WTC11 (cell line): ENCODE data around the gene ADGRG7. TPM values are rescaled to one million over a fixed set of nuclear protein-coding genes. Genes with fewer than 3 reads are reported as not detected.

Source experiments
- ATAC-seq: fragments of 200-7000 bp; cut with Tn5 transposase; 2 replicates; pipeline ENCODE4 v1.10.0; 2021; ENCODE audit warnings: mild to moderate bottlenecking, moderate library complexity
- CTCF ChIA-PET: fragments of 300-600 bp; sonication (Branson Sonifier 250); formaldehyde crosslinking; loops from one replicate; lab custom pipeline; 2021; ENCODE audit warnings: antibody characterized with exemption; lab: Charles Lee
- POLR2A ChIA-PET: fragments of 350-600 bp; sonication (Branson Sonifier 250); formaldehyde crosslinking; loops from one replicate; lab custom pipeline; 2021; ENCODE audit warnings: antibody characterized with exemption; lab: Charles Lee
- DNase-seq: peaks from one replicate; pipeline ENCODE4 v3.0.0; 2021; ENCODE audit warnings: low spot score
- H3K27ac Mint-ChIP-seq: 2 replicates; pipeline ENCODE4 v1.8.0; 2021; ENCODE audit warnings: mixed read lengths
- H3K27me3 Mint-ChIP-seq: 2 replicates; pipeline ENCODE4 v1.8.0; 2021; ENCODE audit warnings: low read depth, mild to moderate bottlenecking, moderate library complexity, mixed read lengths
- H3K36me3 Mint-ChIP-seq: 2 replicates; pipeline ENCODE4 v1.8.0; 2021; ENCODE audit warnings: mixed read lengths
- H3K4me1 Mint-ChIP-seq: 2 replicates; pipeline ENCODE4 v1.8.0; 2022; ENCODE audit warnings: mixed read lengths
- H3K4me3 Mint-ChIP-seq: 2 replicates; pipeline ENCODE4 v1.8.0; 2021; ENCODE audit warnings: mild to moderate bottlenecking, moderate library complexity, mixed read lengths
- H3K9me3 Mint-ChIP-seq: 2 replicates; pipeline ENCODE4 v1.8.0; 2021; ENCODE audit warnings: mixed read lengths
- ATF1 ChIP-seq: sonication (generic); formaldehyde crosslinking; IDR thresholded peaks from 2 replicates; pipeline ENCODE4 v1.8.1; 2023; ENCODE audit warnings: mild to moderate bottlenecking, moderate library complexity, missing genetic modification reagents
- CTCF ChIP-seq: fragments of 200-600 bp; IDR thresholded peaks from 2 replicates; pipeline ENCODE4 v1.8.0; 2022; ENCODE audit warnings: antibody characterized with exemption
- HMGA2 ChIP-seq: fragments of 250-450 bp; sonication (Bioruptor Pico); IDR thresholded peaks from 2 replicates; pipeline ENCODE4 v1.4.0; 2021; ENCODE audit warnings: mild to moderate bottlenecking, moderate library complexity
- MLX ChIP-seq: sonication (generic); formaldehyde crosslinking; IDR thresholded peaks from 2 replicates; pipeline ENCODE4 v1.8.1; 2023; ENCODE audit warnings: mild to moderate bottlenecking, missing genetic modification reagents, moderate library complexity
- NR1H2 ChIP-seq: sonication (generic); formaldehyde crosslinking; IDR thresholded peaks from 2 replicates; pipeline ENCODE4 v1.9.0; 2021; ENCODE audit warnings: mild to moderate bottlenecking, moderate library complexity, missing genetic modification reagents
- NR2C2 ChIP-seq: sonication (generic); formaldehyde crosslinking; IDR thresholded peaks from 2 replicates; pipeline ENCODE4 v1.8.0; 2022; ENCODE audit warnings: mild to moderate bottlenecking, missing genetic modification reagents
- TCF7 ChIP-seq: sonication (generic); formaldehyde crosslinking; IDR thresholded peaks from 2 replicates; pipeline ENCODE4 v1.8.0; 2022; ENCODE audit warnings: mild to moderate bottlenecking, low read depth, missing genetic modification reagents, moderate library complexity
- ZBTB43 ChIP-seq: sonication (generic); formaldehyde crosslinking; IDR thresholded peaks from 2 replicates; pipeline ENCODE4 v1.8.1; 2023; ENCODE audit warnings: mild to moderate bottlenecking, missing genetic modification reagents
- total RNA-seq: library from RNA; stranded (reverse); gene quantifications from 3 replicates; pipeline ENCODE4 v1.2.3, GENCODE V29; 2021
- TF ChIP-seq, protein P1 (sequence below): sonication (generic); formaldehyde crosslinking; conservative IDR thresholded peaks from 2 replicates; pipeline ENCODE4 v1.8.1; 2023; ENCODE audit warnings: mild to moderate bottlenecking, low read depth, missing genetic modification reagents, moderate library complexity
- TF ChIP-seq, protein P2 (sequence below): fragments of 250-450 bp; sonication (Bioruptor Pico); IDR thresholded peaks from 2 replicates; pipeline ENCODE4 v2.1.2; 2022; ENCODE audit warnings: mild to moderate bottlenecking, moderate library complexity

ADGRG7 gene
- total RNA-seq, 1 experiment from 2014 or later, result not detected

GRCh38 chr3:100588251-100588650 lies 21.1 kb upstream of the ADGRG7 start:
- TF ChIP-seq TCF7 (CRISPR knock-in tag) (no peak), NR1H2 (CRISPR knock-in tag) (no peak), NR2C2 (no peak)
- TF ChIP-seq, protein P1, sequence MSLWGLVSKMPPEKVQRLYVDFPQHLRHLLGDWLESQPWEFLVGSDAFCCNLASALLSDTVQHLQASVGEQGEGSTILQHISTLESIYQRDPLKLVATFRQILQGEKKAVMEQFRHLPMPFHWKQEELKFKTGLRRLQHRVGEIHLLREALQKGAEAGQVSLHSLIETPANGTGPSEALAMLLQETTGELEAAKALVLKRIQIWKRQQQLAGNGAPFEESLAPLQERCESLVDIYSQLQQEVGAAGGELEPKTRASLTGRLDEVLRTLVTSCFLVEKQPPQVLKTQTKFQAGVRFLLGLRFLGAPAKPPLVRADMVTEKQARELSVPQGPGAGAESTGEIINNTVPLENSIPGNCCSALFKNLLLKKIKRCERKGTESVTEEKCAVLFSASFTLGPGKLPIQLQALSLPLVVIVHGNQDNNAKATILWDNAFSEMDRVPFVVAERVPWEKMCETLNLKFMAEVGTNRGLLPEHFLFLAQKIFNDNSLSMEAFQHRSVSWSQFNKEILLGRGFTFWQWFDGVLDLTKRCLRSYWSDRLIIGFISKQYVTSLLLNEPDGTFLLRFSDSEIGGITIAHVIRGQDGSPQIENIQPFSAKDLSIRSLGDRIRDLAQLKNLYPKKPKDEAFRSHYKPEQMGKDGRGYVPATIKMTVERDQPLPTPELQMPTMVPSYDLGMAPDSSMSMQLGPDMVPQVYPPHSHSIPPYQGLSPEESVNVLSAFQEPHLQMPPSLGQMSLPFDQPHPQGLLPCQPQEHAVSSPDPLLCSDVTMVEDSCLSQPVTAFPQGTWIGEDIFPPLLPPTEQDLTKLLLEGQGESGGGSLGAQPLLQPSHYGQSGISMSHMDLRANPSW (CRISPR knock-in tag), result no peak
- ATAC-seq (no peak), DNase-seq (no peak)
- ChIA-PET POLR2A (no interaction called here), CTCF (no interaction called here)
- peaks cover 30% of the 10 kb centered on the region for H3K9me3 Mint-ChIP-seq
- H3K4me3 Mint-ChIP-seq, result no peak overlapping the region
- no peaks in the 10 kb centered on the region for H3K27me3 Mint-ChIP-seq
- peaks cover 6% of the 10 kb centered on the region for H3K4me1 Mint-ChIP-seq
- H3K36me3 Mint-ChIP-seq, result peaks cover 16% of the 10 kb centered on the region
- H3K27ac Mint-ChIP-seq, result no peak overlapping the region

- ChIA-PET CTCF (interaction anchor here (0.6 to 5.5 kb wide), 10 partner anchors 10 to 189 kb away, joined by 3 to 115 read pairs (median 4); partner anchors contain the start of genes LNP1 and TOMM70), POLR2A (interaction anchor here (0.6 to 0.9 kb wide), 2 partner anchors 128 to 162 kb away, joined by 3 read pairs; no protein-coding TSS in a partner anchor)
- peak overlapping the region; percentile 54 for H3K4me3 Mint-ChIP-seq
Measured at GRCh38 chr3:100590114-100590839, 19.1 kb upstream of the ADGRG7 start.

More at GRCh38 chr3:100590114-100590839, 19.1 kb upstream of the ADGRG7 start:
- peaks cover 6% of the 10 kb centered on the region for H3K4me1 Mint-ChIP-seq
- H3K27ac Mint-ChIP-seq, result no peak overlapping the region
- peaks cover 19% of the 10 kb centered on the region for H3K9me3 Mint-ChIP-seq
- ATAC-seq (peak; percentile 88), DNase-seq (peak; percentile 49)
- no peaks in the 10 kb centered on the region for H3K27me3 Mint-ChIP-seq
- TF ChIP-seq ATF1 (CRISPR knock-in tag), result no peak
- no peak for TF ChIP-seq HMGA2 (CRISPR knock-in tag)
- TF ChIP-seq CTCF, result peak; percentile 87
- TF ChIP-seq ZBTB43 (CRISPR knock-in tag), result no peak
- TF ChIP-seq, protein P1 (CRISPR knock-in tag), result no peak
- TF ChIP-seq, protein P2, sequence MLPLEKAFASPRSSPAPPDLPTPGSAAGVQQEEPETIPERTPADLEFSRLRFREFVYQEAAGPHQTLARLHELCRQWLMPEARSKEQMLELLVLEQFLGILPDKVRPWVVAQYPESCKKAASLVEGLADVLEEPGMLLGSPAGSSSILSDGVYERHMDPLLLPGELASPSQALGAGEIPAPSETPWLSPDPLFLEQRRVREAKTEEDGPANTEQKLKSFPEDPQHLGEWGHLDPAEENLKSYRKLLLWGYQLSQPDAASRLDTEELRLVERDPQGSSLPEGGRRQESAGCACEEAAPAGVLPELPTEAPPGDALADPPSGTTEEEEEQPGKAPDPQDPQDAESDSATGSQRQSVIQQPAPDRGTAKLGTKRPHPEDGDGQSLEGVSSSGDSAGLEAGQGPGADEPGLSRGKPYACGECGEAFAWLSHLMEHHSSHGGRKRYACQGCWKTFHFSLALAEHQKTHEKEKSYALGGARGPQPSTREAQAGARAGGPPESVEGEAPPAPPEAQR, result no peak
- TF ChIP-seq MLX (CRISPR knock-in tag), result no peak
- peaks cover 13% of the 10 kb centered on the region for H3K36me3 Mint-ChIP-seq
